Activated CD8-positive, alpha-beta memory T cell treated with anti-CD3 and anti-CD28 coated beads for 24 hours (primary cell): ENCODE results near the gene SH3BP5.
"Not testable (repeated sequence)": the region's sequence is repeated elsewhere in the genome, so short reads cannot be mapped to it uniquely, and the experiment has no call there.

ENCODE experiments used
- DNase-seq: peaks from one replicate; pipeline ENCODE4 v3.0.0-alpha.2; 2020

Gene SH3BP5, protein sequence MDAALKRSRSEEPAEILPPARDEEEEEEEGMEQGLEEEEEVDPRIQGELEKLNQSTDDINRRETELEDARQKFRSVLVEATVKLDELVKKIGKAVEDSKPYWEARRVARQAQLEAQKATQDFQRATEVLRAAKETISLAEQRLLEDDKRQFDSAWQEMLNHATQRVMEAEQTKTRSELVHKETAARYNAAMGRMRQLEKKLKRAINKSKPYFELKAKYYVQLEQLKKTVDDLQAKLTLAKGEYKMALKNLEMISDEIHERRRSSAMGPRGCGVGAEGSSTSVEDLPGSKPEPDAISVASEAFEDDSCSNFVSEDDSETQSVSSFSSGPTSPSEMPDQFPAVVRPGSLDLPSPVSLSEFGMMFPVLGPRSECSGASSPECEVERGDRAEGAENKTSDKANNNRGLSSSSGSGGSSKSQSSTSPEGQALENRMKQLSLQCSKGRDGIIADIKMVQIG

DNA sequence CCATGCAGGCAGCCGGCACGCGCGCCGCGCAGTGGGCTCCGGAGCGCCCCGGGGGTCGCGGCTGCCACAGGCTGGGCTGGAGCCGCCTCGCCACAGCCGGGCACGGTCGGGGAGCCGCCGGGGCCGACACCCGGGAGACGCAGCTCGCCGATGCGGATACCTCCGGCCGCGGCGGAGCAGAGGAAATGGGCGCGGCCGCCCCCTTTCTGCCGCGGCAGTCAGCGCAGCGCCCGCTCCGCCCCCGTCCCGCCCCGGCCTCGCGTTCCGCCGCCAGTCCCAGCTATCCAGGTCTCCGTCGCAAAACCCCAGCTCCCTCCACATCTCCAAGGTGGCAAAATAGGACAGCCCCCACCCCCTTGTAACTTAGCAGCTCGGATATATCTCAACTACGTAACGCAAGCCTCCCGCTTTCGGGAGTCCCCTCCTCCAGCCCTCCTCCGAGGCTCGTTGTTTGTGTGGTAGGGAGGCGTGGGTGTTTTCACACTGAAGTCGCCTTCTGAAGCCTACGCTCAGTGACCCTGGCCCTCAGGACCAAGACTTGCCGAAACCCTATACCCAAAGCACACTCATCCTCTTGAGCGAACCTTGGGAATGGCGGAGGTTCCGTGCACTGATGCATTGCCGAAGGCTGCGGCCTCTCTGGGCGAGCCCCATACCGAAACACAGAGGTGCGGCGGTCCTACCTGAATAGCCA, at the start of gene SH3BP5:
Gene SH3BP5, minus strand, starts transcription at position 182 of the 694 bp plus-strand sequence. Its CDS starts 178 bp downstream, at position 4.
- peak; percentile 88 for DNase-seq

DNA sequence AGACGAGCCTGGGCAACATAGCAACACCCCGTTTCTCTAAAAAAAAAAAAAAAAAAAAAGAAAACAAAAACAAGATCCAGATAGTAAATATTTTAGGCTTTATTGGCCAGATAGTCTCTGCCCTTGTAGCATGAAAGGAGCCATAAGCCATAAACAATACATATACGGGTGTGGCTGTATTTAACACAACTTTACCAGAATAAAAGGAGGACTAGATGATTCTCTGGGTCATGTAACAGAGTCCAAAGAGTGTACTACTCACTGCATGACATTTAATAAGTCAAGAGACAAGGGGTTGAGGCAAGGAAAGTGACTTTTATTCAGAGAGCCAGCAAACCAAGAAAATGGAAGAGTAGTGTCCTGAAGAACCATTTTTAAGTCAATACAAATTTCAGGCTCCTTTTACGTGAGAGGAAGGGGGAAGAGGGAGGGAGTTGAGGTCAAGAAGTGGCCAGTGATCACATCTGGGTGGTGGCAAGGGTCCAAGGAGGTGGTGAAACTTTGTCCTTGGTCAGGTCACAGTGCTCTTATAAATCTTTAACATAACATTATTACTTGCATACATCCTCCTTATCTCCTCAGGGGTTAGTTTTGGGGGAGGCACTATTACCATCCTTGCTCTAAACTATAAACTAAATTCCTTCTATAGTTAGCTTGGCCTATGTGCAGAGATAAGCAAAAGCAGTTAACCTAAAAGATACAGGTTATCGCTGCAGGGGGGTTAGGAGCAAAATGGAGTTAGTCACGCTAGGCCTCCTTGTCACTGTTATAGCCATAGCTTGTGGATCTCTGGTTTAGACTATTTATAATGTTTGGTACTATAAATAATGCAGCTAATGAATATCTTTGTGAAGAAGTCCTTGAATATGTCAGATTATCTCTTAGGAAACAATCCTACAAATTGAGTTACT, 48.8 kb upstream of the SH3BP5 start:
- no peak for DNase-seq

DNA sequence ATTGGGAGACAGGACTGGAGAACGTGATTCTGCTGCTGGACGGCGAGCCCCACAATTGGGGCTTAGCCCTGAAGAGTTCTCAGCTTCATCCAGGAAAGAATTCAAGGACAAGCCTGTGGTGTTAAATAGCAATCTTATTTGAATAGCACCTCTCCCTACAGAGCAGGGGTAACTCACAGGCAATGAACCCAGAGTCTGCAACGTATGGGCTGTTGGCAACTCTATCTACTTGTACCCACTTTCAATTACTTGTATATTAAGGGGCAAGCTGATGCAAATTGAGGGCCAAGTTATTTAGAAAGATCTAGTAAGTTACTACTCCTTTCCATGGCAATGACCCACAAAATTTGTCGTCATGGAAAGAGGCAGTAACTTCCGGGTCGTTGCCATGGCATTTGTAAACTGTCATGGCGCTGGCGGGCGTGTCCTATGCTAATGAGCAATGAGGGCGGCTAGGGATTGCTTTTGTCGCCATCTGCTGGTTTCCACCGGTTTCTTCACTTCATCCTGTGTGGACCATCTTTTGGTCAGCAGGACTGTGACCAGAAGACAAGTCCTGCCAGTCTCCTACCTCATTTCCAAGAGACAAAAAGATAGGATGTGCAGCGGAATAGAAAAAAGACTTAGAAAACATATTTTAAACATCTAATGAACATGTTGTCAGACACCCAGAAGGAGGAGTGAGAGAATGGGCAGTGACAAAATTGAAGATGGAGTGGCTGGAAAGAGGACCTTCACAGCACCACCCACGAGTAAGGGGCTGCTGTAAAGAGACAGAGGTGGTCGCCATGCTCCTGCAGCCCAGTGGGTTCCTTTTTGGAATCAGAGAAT, 45.8 kb upstream of the SH3BP5 start:
- peak; percentile 95 for DNase-seq

DNA sequence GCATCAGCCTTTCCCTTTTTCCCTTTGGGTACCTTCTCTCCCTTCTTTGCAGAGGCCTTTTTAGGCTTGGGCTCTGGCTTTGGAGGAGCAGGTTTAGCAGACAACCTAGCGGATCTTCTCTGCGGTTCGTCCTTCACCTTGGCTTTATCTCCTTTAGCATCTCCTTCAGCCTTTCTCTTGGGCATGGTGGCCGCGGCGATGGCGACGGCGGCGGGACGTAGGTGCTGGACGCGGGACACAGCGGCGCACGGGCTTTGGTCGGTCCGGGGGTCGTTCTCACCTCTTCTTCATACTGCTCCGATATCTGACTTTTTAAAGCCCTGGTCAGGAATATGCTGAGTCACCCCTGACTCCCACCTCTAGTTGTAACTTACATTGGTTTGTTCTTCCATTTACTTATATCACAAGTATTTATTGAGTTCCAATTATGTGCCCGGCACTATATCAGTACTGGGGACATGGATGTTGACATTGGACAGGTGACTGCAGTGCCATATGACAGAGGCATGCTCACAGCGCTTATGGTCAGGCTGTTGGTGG, 43.1 kb upstream of the SH3BP5 start:
- DNase-seq = peak; percentile 33

DNA sequence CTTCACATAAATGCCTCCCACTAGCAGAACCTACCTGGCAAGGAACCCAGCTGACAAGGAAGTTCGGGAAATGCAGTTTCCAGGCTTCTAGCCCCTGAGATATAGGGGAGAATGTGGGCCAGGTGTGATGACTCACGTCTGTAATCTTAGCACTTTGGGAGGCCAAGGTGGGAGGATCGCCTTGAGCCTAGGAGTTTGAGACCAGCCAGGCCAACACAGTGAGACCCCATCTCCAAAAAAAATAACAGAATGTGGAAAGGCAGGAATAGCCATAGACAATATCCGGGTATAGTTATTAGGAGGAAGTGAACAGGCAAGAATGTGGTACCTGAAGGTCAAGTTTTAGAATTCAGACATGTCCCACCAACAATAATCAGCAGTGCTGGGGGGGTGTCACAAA, 40.5 kb upstream of the SH3BP5 start:
- no peak for DNase-seq

DNA sequence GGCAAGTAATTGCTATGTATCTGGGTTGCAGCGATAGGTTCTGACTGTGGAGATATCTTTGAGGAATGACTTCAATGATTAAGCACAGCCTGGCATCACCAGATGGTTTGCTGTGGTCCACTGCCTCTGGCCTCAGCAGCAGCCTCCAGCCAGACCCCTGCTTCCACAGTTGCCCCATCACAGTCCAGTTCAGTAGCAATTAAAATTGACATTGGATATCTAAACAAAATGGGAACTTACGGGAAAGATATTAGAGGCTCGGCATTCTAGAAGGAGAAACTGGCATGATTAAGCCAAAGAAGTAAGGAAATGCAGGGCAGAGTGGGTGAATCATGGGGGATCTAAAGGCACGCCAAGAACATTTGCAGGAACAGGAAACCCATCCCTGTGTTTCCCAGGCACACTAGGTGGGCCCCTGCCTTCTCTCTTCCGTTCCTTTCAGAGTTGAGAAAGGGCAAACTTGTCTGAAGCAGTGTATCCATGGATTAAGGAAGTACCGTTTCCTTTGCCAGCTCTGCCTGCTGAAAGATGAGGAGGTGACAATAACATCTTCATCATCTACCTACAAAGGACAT, 36.3 kb upstream of the SH3BP5 start:
- DNase-seq = no peak

DNA sequence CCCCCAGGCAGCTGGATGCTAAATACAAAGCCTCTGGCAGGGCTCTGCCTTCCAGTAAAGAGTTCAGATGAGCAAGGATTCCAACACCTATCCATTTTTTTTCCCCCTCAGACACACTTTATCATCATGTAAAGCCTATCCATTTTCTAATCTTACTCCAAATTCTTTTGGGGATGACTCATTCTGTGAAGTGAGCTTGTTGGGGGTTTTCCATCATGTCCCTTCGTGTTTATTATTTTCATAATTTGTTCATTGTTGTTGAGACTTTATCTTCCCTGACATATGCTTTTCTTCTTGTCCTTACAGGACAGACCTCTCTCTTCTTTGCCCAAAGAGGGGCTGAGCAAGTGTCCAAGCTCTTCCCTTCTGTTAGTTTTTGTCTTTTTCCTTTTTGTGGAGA, 34.7 kb upstream of the SH3BP5 start:
- DNase-seq = no peak

DNA sequence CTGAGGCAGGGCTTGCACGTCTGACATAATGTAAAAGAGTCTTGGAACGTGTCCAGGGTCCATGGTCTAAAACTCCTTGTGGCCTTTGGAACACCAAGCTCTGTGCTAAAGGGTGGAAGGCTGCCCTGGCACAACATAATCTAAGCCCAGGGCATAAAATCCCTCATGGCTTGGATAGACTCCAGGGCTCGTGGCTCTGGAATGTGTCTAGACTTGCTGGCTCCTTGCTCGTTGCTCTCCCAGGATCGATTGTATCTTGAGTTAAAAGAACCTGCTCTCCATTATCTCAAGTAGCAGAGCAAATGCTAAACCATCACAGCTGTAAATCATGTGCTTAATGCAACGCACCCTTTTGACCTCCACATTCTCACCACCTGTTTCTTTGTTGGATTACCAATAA, 31.7 kb upstream of the SH3BP5 start:
- DNase-seq = not testable (repeated sequence)

DNA sequence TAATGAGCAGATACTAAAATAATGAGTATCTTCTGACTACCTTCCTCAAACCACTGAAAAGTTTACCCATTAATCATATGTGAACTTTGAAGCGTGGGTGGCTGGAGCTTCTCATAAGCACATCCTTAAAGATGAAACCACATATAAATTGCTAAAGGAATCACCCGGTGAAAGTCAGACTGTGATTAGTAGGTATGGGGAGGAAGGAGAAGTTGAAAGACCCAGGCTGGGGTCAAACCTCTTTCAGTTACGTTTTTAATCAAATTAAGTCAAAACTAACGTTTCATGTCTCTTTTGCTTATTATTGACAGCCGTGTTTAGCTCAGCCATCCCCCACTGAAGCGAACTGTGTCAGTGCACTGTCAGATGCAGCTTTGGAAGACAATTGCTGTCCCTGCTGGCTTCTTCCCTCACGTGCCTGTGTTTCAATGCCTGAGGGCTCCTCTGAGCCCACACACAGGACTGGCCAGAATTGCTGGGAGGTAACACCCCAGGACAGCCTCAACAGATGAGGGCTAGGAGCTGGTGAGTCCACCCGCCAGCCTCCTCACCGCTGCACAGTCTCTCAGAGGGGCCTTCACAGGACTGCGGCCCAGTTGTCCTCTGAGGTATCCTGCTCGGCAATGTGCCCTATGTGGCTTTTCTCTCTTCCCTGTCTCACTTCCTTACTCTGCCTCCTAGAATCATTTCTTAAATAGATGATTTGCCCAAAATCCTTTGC, 29.3 kb upstream of the SH3BP5 start:
- DNase-seq = peak; percentile 74

DNA sequence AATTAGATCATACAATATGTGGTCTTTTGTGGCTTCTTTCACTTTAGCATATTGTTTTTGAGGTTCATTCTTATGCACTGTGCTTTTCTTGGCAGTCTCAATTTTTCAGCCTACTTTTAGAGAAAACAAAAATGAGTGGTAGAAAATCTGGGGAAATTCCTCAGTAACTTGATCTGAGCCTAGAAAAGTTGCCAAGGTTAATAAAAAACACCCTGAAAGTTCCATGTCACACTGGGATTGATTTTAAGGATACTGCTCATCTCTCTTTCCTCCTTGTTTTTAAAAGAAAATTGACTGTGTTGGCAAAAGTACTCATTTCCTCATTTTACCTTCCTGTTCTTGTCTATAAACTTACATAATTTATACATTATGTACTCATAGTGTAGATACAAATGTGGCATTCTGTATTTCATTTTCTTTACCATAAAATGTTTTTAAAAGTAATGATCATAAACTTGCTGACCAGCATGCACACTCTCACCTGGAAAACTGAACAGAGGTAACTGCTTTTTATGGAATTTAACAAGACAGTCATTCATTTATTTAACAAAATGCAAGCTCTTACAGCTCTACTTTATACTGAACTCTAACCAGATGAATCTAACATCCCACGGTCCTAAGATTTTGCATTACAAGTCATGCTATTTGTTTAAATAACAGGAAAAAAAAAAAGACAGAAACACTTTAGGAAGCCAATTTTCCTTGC, 28.6 kb upstream of the SH3BP5 start:
- no peak for DNase-seq

DNA sequence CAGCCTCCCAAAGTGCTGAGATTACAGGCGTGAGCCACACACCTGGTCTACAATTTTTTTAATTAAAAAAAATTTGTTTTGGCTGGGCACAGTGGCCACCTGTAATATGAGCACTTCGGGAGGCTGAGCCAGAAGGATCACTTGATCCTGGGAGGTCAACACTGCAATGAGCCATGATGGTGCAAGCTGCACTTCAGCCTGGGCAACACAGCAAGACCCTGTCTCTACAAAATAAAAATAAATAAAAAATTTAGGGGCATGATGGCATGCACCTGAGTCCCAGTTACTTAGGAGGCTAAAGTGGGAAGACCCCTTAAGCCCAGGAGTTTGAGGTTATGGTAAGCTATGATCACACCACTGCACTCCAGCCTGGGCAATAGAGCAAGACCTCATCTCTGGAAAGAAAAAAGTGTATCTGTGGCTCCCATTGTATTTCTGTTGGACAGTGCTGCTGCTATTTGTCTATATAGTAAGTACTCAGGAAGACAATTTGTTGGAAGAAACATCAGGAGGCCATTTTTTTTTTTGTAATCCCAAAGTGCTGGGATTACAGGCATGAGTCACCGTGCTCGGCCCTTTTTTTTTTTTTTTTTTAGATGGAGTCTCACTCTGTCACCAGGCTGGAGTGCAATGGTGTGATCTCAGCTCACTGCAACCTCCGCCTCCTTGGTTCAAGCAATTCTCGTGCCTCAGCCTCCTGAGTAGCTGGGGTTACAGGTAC, 27.5 kb upstream of the SH3BP5 start:
- no peak for DNase-seq

DNA sequence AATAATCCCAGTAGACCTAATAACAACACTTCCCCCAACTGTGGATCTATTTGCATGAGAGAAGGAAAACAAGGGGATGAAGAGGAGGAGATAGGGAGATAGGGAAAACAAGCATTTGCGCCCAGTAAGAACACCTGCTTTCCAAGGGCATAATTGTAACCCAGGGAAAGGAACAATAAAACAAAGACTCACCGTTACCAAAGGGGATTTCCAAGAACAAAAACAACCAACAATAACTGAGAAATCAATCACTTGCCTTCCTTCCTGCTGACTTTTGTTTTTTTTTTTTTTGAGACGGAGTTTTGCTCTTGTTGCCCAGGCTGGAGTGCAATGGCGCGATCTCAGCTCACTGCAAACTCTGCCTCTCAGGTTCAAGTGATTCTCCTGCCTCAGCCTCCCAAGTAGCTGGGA, 24.3 kb upstream of the SH3BP5 start:
- DNase-seq = not testable (repeated sequence)

DNA sequence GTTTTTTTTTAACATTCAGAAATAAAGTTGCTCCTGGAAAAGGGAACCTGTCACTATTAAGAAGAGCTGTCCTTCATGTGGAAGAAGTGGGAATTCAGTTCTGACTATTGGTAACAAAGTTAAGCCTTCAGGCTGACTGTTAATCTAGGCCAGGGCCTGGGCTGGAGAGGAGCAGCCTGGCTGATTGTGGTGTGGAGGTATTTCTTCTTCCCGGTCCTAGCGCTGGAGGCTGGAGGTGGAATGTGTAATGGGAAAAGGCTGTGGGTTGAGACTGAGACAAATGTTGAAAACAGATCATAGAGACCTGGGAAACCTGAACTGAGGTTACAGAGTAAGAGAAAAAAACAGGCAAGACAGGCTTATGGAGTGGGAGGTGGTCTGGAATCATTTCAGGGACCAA, 23.8 kb upstream of the SH3BP5 start:
- DNase-seq = no peak

DNA sequence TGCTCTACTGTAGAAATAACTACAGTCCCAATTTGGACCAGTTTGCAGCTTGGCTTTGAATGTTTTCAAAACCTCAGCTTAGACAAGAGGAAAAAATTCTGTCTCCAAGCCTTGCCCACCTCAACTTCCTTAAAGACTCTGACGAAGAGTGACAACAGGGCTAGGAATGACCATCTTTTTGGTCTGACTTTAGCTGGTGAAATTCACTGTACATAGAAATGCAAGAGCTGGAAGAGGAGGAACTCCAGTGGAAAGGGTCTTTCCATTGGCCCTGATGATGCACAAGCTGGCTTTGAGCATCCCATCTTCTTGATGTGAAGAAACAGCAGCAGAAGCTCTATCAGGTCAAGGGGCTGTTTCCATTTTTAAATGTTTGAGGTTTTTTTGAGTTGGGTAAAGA, 22.7 kb upstream of the SH3BP5 start:
- no peak for DNase-seq

DNA sequence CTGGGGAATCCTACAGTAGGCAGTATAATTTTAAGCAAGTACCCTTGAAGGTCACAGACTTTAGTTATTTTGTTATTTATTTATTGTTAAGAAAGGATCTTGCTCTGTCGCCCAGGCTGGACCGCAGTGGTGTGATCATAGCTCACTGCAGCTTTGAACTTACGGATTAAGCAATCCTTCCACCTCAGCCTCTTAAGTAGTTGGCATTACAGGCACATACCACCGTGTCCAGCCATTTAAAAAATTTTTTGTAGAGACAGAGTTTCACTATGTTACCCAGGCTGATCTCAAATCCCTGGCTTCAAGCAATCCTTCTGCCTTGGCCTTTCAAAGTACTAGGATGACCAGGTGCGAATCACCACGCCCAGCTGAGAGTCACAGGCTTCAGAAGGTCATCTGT, 22.1 kb upstream of the SH3BP5 start:
- DNase-seq = no peak

DNA sequence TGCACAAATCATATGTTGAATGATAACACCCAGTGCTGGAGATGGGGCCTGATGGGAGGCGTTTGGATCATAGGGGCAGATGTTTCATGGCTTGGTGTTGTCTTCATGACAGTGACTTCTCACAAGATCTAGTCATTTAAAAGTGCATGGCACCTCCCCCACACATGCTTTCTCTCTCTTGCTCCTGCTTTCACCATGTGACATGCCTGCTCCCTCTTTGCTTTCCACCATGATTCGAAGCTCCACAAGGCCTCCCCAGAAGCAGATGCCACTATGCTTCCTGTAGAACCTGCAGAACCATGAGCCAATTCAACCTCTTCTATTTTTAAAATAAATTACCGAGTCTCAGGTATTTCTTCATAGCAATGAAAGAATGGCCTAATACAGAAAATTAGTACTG, 17.8 kb upstream of the SH3BP5 start:
- DNase-seq = no peak

DNA sequence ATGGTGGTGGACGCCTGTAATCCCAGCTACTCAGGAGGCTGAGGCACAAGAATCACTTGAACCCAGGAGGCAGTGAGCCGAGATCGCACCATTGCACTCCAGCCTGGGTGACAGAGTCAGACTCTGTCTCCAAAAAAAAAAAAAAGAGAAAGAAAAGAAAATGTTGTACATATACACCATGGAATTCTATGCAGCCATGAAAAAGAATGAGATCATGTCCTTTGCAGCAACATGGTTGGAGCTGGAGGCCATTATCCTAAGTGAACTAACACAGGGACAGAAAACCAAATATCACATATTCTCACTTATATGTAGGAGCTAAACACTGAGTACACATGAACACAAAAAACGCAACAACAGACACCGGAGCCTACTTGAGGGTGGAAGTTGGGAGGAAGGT, 17.1 kb upstream of the SH3BP5 start:
- not testable (repeated sequence) for DNase-seq

DNA sequence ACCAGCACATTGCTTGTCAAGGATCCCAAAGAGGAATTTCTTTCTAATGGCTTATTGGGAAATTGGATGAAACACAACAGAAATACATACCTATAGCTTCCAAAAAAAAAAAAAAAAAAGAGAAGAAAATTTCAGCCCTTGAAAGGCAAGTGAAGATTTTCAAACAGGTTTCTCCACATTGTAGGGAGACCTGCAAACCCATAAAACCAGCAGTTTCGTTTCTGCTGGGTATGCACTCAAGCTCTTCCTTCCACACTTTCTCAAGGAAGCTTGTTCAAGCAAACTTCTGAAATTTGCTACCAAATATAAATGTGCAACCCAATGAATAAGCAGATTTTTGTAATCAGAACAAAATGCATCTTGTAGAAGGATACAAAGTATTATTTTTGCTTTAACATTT, 15.9 kb upstream of the SH3BP5 start:
- no peak for DNase-seq

DNA sequence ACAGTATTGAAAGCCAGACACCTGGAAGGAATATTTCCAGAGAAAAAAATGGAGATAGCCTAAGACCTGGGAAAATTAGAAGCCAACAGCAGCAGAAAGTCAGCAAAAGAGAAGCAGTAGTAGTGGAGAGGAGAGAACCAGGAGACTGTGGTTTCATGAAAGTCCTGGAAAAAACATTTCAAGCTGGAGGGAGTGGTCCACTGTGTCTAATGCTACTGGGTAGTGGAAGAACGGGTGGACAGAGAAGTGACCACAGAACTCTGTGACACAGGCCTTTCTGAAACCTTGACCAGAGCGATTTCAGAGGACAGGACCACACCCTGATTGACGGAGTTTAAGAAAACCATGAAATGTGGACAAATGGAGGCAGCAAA, 15.3 kb upstream of the SH3BP5 start:
- DNase-seq = no peak
